ENCODE results near the gene RAB7A.

DNA sequence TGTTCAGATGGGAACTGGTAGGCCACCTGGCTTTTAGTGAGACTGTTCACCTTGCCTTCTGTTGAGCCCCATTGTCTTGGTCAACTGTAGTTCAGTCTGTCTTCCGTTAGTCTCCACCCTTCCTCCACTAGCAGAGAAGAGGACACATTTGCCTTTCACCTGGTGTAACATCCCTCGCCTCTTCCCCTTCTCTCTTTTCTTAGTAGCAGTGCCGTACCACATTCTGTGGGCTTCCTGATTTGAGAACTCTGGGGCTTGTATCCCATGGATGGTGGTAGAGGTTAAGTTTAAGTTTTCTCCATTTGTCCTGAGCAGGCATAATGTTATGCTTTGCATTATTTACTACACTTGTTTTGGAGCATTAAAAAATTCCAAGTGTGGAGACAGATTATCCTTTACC lies 49.3 kb downstream of the RAB7A start:
- TF ChIP-seq EZH2phosphoT487 (conservative IDR thresholded peaks at IDR 0.05; ENCODE audit: low read length), result no peak
- TF ChIP-seq, protein P1, sequence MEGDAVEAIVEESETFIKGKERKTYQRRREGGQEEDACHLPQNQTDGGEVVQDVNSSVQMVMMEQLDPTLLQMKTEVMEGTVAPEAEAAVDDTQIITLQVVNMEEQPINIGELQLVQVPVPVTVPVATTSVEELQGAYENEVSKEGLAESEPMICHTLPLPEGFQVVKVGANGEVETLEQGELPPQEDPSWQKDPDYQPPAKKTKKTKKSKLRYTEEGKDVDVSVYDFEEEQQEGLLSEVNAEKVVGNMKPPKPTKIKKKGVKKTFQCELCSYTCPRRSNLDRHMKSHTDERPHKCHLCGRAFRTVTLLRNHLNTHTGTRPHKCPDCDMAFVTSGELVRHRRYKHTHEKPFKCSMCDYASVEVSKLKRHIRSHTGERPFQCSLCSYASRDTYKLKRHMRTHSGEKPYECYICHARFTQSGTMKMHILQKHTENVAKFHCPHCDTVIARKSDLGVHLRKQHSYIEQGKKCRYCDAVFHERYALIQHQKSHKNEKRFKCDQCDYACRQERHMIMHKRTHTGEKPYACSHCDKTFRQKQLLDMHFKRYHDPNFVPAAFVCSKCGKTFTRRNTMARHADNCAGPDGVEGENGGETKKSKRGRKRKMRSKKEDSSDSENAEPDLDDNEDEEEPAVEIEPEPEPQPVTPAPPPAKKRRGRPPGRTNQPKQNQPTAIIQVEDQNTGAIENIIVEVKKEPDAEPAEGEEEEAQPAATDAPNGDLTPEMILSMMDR (IDR thresholded peaks at IDR 0.05; ENCODE audit: insufficient read depth, low read length, poor library complexity, severe bottlenecking), result no peak

Measured in SU-DHL-6 (cell line).